HG03159 (cell line): Measurements from ENCODE around the gene DAZ2.
"Not testable (repeated sequence)": the region's sequence is repeated elsewhere in the genome, so short reads cannot be mapped to it uniquely, and the experiment has no call there.

Experiments
- ATAC-seq: cut with Tn5 transposase; IDR thresholded peaks from one replicate; pipeline ENCODE4 v1.9.1; 2021; ENCODE audit warnings: mild to moderate bottlenecking, moderate library complexity; ENCODE audit not compliant: unreplicated experiment

The DAZ2 gene, protein sequence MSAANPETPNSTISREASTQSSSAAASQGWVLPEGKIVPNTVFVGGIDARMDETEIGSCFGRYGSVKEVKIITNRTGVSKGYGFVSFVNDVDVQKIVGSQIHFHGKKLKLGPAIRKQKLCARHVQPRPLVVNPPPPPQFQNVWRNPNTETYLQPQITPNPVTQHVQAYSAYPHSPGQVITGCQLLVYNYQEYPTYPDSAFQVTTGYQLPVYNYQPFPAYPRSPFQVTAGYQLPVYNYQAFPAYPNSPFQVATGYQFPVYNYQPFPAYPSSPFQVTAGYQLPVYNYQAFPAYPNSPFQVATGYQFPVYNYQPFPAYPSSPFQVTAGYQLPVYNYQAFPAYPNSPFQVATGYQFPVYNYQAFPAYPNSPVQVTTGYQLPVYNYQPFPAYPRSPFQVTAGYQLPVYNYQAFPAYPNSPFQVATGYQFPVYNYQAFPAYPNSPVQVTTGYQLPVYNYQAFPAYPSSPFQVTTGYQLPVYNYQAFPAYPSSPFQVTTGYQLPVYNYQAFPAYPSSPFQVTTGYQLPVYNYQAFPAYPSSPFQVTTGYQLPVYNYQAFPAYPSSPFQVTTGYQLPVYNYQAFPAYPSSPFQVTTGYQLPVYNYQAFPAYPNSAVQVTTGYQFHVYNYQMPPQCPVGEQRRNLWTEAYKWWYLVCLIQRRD

GRCh38 chrY:23219233-23219632 lies at the start of gene DAZ2:
DAZ2 (plus strand) TSS chrY:23219533; CDS start chrY:23219741, 208 bp downstream.
- ATAC-seq = not testable (repeated sequence)

- not testable (repeated sequence) for ATAC-seq
These were observed 20.4 kb upstream of the DAZ2 start, which contains the start of gene DAZ1 for GRCh38 chrY:23198908-23199307. DAZ1 (minus strand) TSS chrY:23199008; CDS start chrY:23198800, 208 bp downstream.

GRCh38 chrY:23207455-23207854 lies 11.9 kb upstream of the DAZ2 start:
- not testable (repeated sequence) for ATAC-seq

GRCh38 chrY:23209802-23210495 lies 9.4 kb upstream of the DAZ2 start:
- ATAC-seq = not testable (repeated sequence)

GRCh38 chrY:23210681-23211080 lies 8.7 kb upstream of the DAZ2 start:
- not testable (repeated sequence) for ATAC-seq
